ENCODE results near the gene ESR1. TPM values are rescaled to one million over a fixed set of nuclear protein-coding genes. Genes with fewer than 3 reads are reported as not detected.

ESR1 gene
- total RNA-seq, 6 donors from 2014 or later: 0.91 to 4.7 (median 2.8) TPM

DNA sequence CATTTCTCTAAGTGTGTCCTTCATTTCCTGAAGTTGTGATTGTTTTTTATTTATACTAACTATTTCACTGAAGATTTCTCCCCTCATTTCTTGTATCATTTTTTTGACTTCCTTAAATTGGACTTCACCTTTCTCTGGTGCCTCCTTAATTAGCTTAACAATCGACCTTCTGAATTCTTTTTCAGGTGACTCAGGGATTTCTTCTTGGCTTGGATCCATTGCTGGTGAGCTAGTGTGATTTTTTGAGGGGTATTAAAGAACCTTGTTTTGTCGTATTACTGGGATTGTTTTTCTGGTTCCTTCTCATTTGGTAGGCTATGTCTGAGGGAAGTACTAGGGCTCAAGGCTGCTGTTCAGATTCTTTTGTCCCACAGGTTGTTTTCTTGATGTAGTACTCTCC, 92.8 kb downstream of the ESR1 start:
- Histone ChIP-seq H3K27ac (no peak overlapping the region), H3K27me3 (no peaks in the 10 kb centered on the region), H3K4me1 (no peaks in the 10 kb centered on the region), H3K36me3 (no peaks in the 10 kb centered on the region), H3K9me3 (no peaks in the 10 kb centered on the region), H3K4me3 (no peak overlapping the region)
- 77 to 80% methylated on average over 2 of the region's 2 CpGs for WGBS, 2 donors
- TF ChIP-seq, protein P1, sequence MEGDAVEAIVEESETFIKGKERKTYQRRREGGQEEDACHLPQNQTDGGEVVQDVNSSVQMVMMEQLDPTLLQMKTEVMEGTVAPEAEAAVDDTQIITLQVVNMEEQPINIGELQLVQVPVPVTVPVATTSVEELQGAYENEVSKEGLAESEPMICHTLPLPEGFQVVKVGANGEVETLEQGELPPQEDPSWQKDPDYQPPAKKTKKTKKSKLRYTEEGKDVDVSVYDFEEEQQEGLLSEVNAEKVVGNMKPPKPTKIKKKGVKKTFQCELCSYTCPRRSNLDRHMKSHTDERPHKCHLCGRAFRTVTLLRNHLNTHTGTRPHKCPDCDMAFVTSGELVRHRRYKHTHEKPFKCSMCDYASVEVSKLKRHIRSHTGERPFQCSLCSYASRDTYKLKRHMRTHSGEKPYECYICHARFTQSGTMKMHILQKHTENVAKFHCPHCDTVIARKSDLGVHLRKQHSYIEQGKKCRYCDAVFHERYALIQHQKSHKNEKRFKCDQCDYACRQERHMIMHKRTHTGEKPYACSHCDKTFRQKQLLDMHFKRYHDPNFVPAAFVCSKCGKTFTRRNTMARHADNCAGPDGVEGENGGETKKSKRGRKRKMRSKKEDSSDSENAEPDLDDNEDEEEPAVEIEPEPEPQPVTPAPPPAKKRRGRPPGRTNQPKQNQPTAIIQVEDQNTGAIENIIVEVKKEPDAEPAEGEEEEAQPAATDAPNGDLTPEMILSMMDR (IDR thresholded peaks at IDR 0.05): no peak
- TF ChIP-seq POLR2A (IDR thresholded peaks at IDR 0.05): no peak
- TF ChIP-seq POLR2AphosphoS5 (IDR thresholded peaks at IDR 0.05): no peak
- TF ChIP-seq EP300 (IDR thresholded peaks at IDR 0.05): no peak
- ATAC-seq (ENCODE audit: low FRiP score in 2 of 2) (no peak), DNase-seq (no peak)

DNA sequence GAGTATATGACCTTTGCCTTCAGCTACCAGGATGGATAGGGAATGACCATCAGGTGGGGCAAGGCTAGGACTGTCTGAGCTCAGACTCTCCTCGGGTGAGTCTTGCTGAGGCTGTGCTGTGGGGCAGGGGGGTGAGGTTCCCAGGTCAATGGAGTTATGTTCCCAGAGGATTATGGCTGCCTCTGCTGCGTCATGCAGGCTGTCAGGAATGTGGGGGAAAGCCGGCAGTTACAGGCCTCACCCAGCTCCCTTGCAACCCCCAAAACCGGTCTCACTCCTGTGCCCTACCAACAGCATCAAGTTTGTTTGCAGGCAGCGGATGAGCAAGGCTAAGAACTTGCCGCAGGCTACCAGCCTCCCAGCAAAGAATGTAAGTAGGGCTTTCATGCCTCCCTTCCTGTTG, 93.5 kb downstream of the ESR1 start:
- DNase-seq: no peak
- TF ChIP-seq POLR2AphosphoS5 (IDR thresholded peaks at IDR 0.05) (no peak), POLR2A (IDR thresholded peaks at IDR 0.05) (no peak), EP300 (IDR thresholded peaks at IDR 0.05) (no peak)
- TF ChIP-seq, protein P1 (IDR thresholded peaks at IDR 0.05): no peak
- no peaks in the 10 kb centered on the region for H3K36me3 ChIP-seq
- H3K27ac ChIP-seq: no peak overlapping the region
- no peaks in the 10 kb centered on the region for H3K9me3 ChIP-seq
- 74 to 92% methylated on average over 6 of the region's 6 CpGs for WGBS, 2 donors
- no peaks in the 10 kb centered on the region for H3K4me1 ChIP-seq
- ATAC-seq (ENCODE audit: low FRiP score in 2 of 2): no peak
- no peaks in the 10 kb centered on the region for H3K27me3 ChIP-seq
- no peak overlapping the region for H3K4me3 ChIP-seq

DNA sequence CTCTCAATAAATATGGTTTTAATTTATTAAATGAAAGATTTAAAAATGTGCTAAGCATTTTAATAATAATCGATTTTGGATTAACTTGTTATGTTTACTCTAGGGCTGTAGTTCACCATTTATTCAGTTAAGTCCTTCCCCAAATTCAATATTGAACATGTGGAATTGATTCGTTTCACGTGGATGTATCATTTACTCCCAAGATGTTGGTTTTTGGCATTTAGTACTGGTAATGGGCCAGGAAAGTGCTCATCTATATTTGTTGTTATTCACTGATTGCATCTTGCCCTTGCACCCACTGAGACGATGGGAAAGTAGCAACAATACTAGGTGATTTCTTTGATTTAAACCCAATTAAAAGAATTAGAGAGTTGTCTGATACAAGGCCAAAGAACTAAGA, 97.1 kb downstream of the ESR1 start:
- DNase-seq: no peak
- H3K27me3 ChIP-seq: no peaks in the 10 kb centered on the region
- no peaks in the 10 kb centered on the region for H3K9me3 ChIP-seq
- H3K4me3 ChIP-seq: no peak overlapping the region
- TF ChIP-seq POLR2AphosphoS5 (IDR thresholded peaks at IDR 0.05): no peak
- TF ChIP-seq EP300 (IDR thresholded peaks at IDR 0.05): no peak
- TF ChIP-seq POLR2A (IDR thresholded peaks at IDR 0.05): no peak
- TF ChIP-seq, protein P1 (IDR thresholded peaks at IDR 0.05): no peak
- no peak for ATAC-seq (ENCODE audit: low FRiP score in 2 of 2)
- no peaks in the 10 kb centered on the region for H3K4me1 ChIP-seq
- H3K27ac ChIP-seq: no peak overlapping the region
- no peaks in the 10 kb centered on the region for H3K36me3 ChIP-seq
- WGBS, 2 donors: 84 to 85% methylated on average over 4 of the region's 4 CpGs

DNA sequence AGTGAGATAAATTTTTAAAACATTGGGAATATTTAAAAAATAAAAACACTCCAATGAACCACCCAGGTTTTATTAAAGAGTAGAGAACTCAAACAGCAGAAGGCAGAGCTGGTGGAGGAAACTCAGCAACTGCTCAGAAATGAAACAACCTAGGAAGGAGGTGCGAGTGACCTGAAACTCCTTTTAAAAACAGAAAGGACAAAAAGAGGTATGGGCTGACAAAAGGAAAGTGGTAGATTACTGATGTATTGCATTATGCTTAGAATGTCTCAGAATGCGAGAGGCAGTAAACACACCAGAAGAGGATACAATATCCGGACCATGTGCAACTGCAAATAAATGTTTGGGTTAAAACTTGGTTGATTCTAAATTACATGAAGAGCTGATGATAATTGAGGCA, 97.6 kb downstream of the ESR1 start:
- Histone ChIP-seq H3K4me3 (no peak overlapping the region), H3K27me3 (no peaks in the 10 kb centered on the region), H3K9me3 (no peaks in the 10 kb centered on the region), H3K36me3 (no peaks in the 10 kb centered on the region), H3K4me1 (no peaks in the 10 kb centered on the region), H3K27ac (no peak overlapping the region)
- TF ChIP-seq, protein P1 (IDR thresholded peaks at IDR 0.05): no peak
- TF ChIP-seq POLR2AphosphoS5 (IDR thresholded peaks at IDR 0.05) (no peak), EP300 (IDR thresholded peaks at IDR 0.05) (no peak)
- WGBS, 2 donors: 88 to 90% methylated on average over 3 of the region's 3 CpGs
- ATAC-seq (ENCODE audit: low FRiP score in 2 of 2) (no peak), DNase-seq (no peak)

DNA sequence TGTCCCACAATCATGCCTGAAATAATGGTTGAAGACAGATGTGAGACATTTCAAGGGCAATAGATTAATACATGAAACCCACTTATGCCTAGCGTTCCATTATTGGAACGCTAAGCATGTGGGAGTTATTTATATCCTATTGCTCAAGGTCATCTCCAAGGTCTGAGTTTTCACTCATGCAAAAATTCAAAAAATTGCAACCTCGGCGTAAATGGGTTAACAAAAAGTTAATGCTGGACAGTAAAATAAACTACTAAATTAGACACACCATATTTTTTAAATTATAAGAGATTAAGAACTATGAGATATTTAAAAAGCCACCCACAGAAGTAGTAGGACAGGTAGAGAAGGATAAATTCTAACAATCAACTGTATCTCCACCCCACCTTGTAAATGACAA, 98.4 kb downstream of the ESR1 start:
- TF ChIP-seq EP300 (IDR thresholded peaks at IDR 0.05) (no peak), POLR2AphosphoS5 (IDR thresholded peaks at IDR 0.05) (no peak), POLR2A (IDR thresholded peaks at IDR 0.05) (no peak)
- TF ChIP-seq, protein P1 (IDR thresholded peaks at IDR 0.05): no peak
- Histone ChIP-seq H3K36me3 (no peaks in the 10 kb centered on the region), H3K9me3 (no peaks in the 10 kb centered on the region), H3K4me3 (no peak overlapping the region), H3K27me3 (no peaks in the 10 kb centered on the region), H3K27ac (no peak overlapping the region), H3K4me1 (no peaks in the 10 kb centered on the region)
- 94 to 98% methylated on average over 4 of the region's 4 CpGs for WGBS, 2 donors
- DNase-seq (no peak), ATAC-seq (ENCODE audit: low FRiP score in 2 of 2) (no peak)

All from upper lobe of left lung (tissue), 6 donors.